ENCODE results near the gene THOC6. TPM values are rescaled to one million over a fixed set of nuclear protein-coding genes. Genes with fewer than 3 reads are reported as not detected.

THOC6 gene
- total and polyA plus RNA-seq, 2 experiments from 2014 or later: 71.4 to 90.6 TPM

GRCh38 chr16:3027489-3027795 lies 3.6 kb downstream of the THOC6 start (continued):
- TF ChIP-seq, protein P1, sequence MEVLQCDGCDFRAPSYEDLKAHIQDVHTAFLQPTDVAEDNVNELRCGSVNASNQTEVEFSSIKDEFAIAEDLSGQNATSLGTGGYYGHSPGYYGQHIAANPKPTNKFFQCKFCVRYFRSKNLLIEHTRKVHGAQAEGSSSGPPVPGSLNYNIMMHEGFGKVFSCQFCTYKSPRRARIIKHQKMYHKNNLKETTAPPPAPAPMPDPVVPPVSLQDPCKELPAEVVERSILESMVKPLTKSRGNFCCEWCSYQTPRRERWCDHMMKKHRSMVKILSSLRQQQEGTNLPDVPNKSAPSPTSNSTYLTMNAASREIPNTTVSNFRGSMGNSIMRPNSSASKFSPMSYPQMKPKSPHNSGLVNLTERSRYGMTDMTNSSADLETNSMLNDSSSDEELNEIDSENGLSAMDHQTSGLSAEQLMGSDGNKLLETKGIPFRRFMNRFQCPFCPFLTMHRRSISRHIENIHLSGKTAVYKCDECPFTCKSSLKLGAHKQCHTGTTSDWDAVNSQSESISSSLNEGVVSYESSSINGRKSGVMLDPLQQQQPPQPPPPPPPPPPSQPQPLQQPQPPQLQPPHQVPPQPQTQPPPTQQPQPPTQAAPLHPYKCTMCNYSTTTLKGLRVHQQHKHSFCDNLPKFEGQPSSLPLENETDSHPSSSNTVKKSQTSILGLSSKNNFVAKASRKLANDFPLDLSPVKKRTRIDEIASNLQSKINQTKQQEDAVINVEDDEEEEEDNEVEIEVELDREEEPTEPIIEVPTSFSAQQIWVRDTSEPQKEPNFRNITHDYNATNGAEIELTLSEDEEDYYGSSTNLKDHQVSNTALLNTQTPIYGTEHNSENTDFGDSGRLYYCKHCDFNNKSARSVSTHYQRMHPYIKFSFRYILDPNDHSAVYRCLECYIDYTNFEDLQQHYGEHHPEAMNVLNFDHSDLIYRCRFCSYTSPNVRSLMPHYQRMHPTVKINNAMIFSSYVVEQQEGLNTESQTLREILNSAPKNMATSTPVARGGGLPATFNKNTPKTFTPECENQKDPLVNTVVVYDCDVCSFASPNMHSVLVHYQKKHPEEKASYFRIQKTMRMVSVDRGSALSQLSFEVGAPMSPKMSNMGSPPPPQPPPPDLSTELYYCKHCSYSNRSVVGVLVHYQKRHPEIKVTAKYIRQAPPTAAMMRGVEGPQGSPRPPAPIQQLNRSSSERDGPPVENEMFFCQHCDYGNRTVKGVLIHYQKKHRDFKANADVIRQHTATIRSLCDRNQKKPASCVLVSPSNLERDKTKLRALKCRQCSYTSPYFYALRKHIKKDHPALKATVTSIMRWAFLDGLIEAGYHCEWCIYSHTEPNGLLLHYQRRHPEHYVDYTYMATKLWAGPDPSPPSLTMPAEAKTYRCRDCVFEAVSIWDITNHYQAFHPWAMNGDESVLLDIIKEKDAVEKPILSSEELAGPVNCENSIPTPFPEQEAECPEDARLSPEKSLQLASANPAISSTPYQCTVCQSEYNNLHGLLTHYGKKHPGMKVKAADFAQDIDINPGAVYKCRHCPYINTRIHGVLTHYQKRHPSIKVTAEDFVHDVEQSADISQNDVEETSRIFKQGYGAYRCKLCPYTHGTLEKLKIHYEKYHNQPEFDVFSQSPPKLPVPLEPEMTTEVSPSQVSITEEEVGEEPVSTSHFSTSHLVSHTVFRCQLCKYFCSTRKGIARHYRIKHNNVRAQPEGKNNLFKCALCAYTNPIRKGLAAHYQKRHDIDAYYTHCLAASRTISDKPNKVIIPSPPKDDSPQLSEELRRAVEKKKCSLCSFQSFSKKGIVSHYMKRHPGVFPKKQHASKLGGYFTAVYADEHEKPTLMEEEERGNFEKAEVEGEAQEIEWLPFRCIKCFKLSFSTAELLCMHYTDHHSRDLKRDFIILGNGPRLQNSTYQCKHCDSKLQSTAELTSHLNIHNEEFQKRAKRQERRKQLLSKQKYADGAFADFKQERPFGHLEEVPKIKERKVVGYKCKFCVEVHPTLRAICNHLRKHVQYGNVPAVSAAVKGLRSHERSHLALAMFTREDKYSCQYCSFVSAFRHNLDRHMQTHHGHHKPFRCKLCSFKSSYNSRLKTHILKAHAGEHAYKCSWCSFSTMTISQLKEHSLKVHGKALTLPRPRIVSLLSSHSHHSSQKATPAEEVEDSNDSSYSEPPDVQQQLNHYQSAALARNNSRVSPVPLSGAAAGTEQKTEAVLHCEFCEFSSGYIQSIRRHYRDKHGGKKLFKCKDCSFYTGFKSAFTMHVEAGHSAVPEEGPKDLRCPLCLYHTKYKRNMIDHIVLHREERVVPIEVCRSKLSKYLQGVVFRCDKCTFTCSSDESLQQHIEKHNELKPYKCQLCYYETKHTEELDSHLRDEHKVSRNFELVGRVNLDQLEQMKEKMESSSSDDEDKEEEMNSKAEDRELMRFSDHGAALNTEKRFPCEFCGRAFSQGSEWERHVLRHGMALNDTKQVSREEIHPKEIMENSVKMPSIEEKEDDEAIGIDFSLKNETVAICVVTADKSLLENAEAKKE (CRISPR knock-in tag; IDR thresholded peaks at IDR 0.05): no peak
- TF ChIP-seq ZNF331 (CRISPR knock-in tag; IDR thresholded peaks at IDR 0.05; ENCODE audit: low read depth) (no peak), EZH2 (IDR thresholded peaks at IDR 0.05; ENCODE audit: low read depth, unreplicated experiment) (no peak), NANOG (IDR thresholded peaks at IDR 0.05; ENCODE audit: borderline replicate concordance) (no peak), STAT1 (IDR thresholded peaks at IDR 0.05; ENCODE audit: unreplicated experiment) (no peak), EZH2phosphoT487 (IDR thresholded peaks at IDR 0.05; ENCODE audit: unreplicated experiment) (no peak), CTCF (conservative IDR thresholded peaks at IDR 0.05; ENCODE audit: low read depth in 2 of 2) (no peak), POLR2AphosphoS5 (IDR thresholded peaks at IDR 0.05; ENCODE audit: low read depth) (no peak)

Measured in GM23338 (cell line).